ENCODE measurements around the gene MTG2. TPM values are rescaled to one million over a fixed set of nuclear protein-coding genes. Genes with fewer than 3 reads are reported as not detected.

The MTG2 gene
- total and polyA plus RNA-seq, 10 of the 15 experiments (the other 5 are each of a cell fraction or from before 2014, with no cell fraction given): 6.2 to 52.4 (median 34.3) TPM

- H4K20me1 ChIP-seq (ENCODE audit: control insufficient read depth, insufficient read depth): peaks cover 4% of the 10 kb centered on the region; the same call in 1 of the 2 replicates
- POLR2A ChIA-PET: interaction anchor here (0.8 kb wide), 1 partner anchor 65 kb away, joined by 3 read pairs; no protein-coding TSS in a partner anchor
- 66% methylated on average over 29 of the region's 29 CpGs for whole genome bisulfite sequencing (ENCODE audit: insufficient coverage, insufficient replicate concordance, low lambda C conversion rate, missing lambda C conversion rate)
- TF ChIP-seq ATF2 (IDR thresholded peaks at IDR 0.05; ENCODE audit: low read length) (no peak), STAT1 (conservative IDR thresholded peaks at IDR 0.05) (no peak), MEF2A (IDR thresholded peaks at IDR 0.05; ENCODE audit: insufficient read depth, low read depth, low read length) (no peak), E2F8 (IDR thresholded peaks at IDR 0.05; ENCODE audit: low read depth, partially characterized antibody) (no peak), HDGF (IDR thresholded peaks at IDR 0.05) (no peak), BMI1 (IDR thresholded peaks at IDR 0.05; ENCODE audit: borderline replicate concordance) (no peak), EZH2 (IDR thresholded peaks at IDR 0.05; ENCODE audit: borderline replicate concordance, control insufficient read depth, low read depth, low read length) (no peak), TCF7 (IDR thresholded peaks at IDR 0.05; ENCODE audit: borderline replicate concordance) (no peak), ZNF217 (IDR thresholded peaks at IDR 0.05) (no peak), TARDBP (IDR thresholded peaks at IDR 0.05; ENCODE audit: borderline replicate concordance) (no peak), ZBTB33 (IDR thresholded peaks at IDR 0.05) (no peak), YY1 (IDR thresholded peaks at IDR 0.05; ENCODE audit: low read depth, low read length) (no peak), SREBF2 (IDR thresholded peaks at IDR 0.05; ENCODE audit: low read length) (no peak), CREM (IDR thresholded peaks at IDR 0.05; ENCODE audit: low read depth) (no peak), HDAC2 (IDR thresholded peaks at IDR 0.05) (no peak)
Measured at GRCh38 chr20:62133051-62133845, 49.6 kb upstream of the MTG2 start.

More at GRCh38 chr20:62133051-62133845, 49.6 kb upstream of the MTG2 start:
- no peaks in the 10 kb centered on the region for H3K4me1 ChIP-seq (ENCODE audit: control insufficient read depth, insufficient read depth, low read length)
- H3K27ac ChIP-seq (ENCODE audit: control insufficient read depth, insufficient read depth): no peak overlapping the region
- RAD21 ChIA-PET (ENCODE audit: unreplicated experiment): no interaction called here
- H3K9ac ChIP-seq (ENCODE audit: control insufficient read depth, insufficient read depth, low read length): no peak overlapping the region
- H3K4me3 ChIP-seq: no peak overlapping the region
- no peak overlapping the region for H3K4me2 ChIP-seq (ENCODE audit: control insufficient read depth, insufficient read depth)
- intact Hi-C loops (cut with micrococcal nuclease; ENCODE audit: unreplicated experiment): no loop called here
- CTCF ChIA-PET: interaction anchor here (2.4 to 3.5 kb wide), 2 partner anchors 8 to 122 kb away, joined by 6 to 35 read pairs; no protein-coding TSS in a partner anchor
- no peak for FAIRE-seq
- no peaks in the 10 kb centered on the region; the same call in none of the 2 replicates for H3K79me2 ChIP-seq (ENCODE audit: control insufficient read depth, insufficient read depth, low read length)
- SMC1A ChIA-PET (ENCODE audit: uncharacterized antibody, unreplicated experiment): interaction anchor here (1.4 kb wide), 1 partner anchor 12 kb away, joined by 4 read pairs; no protein-coding TSS in a partner anchor
- H3K27me3 ChIP-seq (replicated peaks in 1 of 2; ENCODE audit: control insufficient read depth in 2 of 2, insufficient read depth in 2 of 2, low read length in 1 of 2): no peaks in the 10 kb centered on the region
- no peak for DNase-seq (ENCODE audit: low read depth, low spot score)
- H3K36me3 ChIP-seq (ENCODE audit: control insufficient read depth in 2 of 2, insufficient read depth in 2 of 2, low read length in 1 of 2): peaks cover 45 to 46% of the 10 kb centered on the region in 2 experiments
- BruUV-seq (replicated peaks): no TSS peak
- no peaks in the 10 kb centered on the region for H3K9me3 ChIP-seq (replicated peaks; ENCODE audit: control insufficient read depth, insufficient read depth, low read length)
- no peak overlapping the region for H2AFZ ChIP-seq (ENCODE audit: control insufficient read depth, low read depth, low read length)
- in situ Hi-C loops (cut with MboI): no loop called here
- ATAC-seq: no peak

All from GM12878 (cell line).